ENCODE results near the gene CFAP161.

GRCh38 chr15:81197688-81198281, 63.7 kb downstream of the CFAP161 start:
- TF ChIP-seq, protein P1, sequence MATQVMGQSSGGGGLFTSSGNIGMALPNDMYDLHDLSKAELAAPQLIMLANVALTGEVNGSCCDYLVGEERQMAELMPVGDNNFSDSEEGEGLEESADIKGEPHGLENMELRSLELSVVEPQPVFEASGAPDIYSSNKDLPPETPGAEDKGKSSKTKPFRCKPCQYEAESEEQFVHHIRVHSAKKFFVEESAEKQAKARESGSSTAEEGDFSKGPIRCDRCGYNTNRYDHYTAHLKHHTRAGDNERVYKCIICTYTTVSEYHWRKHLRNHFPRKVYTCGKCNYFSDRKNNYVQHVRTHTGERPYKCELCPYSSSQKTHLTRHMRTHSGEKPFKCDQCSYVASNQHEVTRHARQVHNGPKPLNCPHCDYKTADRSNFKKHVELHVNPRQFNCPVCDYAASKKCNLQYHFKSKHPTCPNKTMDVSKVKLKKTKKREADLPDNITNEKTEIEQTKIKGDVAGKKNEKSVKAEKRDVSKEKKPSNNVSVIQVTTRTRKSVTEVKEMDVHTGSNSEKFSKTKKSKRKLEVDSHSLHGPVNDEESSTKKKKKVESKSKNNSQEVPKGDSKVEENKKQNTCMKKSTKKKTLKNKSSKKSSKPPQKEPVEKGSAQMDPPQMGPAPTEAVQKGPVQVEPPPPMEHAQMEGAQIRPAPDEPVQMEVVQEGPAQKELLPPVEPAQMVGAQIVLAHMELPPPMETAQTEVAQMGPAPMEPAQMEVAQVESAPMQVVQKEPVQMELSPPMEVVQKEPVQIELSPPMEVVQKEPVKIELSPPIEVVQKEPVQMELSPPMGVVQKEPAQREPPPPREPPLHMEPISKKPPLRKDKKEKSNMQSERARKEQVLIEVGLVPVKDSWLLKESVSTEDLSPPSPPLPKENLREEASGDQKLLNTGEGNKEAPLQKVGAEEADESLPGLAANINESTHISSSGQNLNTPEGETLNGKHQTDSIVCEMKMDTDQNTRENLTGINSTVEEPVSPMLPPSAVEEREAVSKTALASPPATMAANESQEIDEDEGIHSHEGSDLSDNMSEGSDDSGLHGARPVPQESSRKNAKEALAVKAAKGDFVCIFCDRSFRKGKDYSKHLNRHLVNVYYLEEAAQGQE (IDR thresholded peaks at IDR 0.05; ENCODE audit: borderline replicate concordance in 1 of 2, low read depth in 1 of 2, low read length in 2 of 2): no peak
- TF ChIP-seq, protein P2, sequence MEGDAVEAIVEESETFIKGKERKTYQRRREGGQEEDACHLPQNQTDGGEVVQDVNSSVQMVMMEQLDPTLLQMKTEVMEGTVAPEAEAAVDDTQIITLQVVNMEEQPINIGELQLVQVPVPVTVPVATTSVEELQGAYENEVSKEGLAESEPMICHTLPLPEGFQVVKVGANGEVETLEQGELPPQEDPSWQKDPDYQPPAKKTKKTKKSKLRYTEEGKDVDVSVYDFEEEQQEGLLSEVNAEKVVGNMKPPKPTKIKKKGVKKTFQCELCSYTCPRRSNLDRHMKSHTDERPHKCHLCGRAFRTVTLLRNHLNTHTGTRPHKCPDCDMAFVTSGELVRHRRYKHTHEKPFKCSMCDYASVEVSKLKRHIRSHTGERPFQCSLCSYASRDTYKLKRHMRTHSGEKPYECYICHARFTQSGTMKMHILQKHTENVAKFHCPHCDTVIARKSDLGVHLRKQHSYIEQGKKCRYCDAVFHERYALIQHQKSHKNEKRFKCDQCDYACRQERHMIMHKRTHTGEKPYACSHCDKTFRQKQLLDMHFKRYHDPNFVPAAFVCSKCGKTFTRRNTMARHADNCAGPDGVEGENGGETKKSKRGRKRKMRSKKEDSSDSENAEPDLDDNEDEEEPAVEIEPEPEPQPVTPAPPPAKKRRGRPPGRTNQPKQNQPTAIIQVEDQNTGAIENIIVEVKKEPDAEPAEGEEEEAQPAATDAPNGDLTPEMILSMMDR (CRISPR knock-in tag; IDR thresholded peaks at IDR 0.05): no peak
- TF ChIP-seq SP1 (IDR thresholded peaks at IDR 0.05) (no peak), SP1 (CRISPR knock-in tag; IDR thresholded peaks at IDR 0.05) (no peak), MAFF (IDR thresholded peaks at IDR 0.05; ENCODE audit: low read depth, low read length) (no peak), RAD21 (CRISPR knock-in tag; IDR thresholded peaks at IDR 0.05) (no peak), ETV6 (CRISPR knock-in tag; conservative IDR thresholded peaks at IDR 0.05) (no peak), ZSCAN20 (CRISPR knock-in tag; IDR thresholded peaks at IDR 0.05; ENCODE audit: borderline replicate concordance) (no peak), ZNF790 (CRISPR knock-in tag; IDR thresholded peaks at IDR 0.05; ENCODE audit: borderline replicate concordance) (no peak), IKZF1 (IDR thresholded peaks at IDR 0.05) (no peak), POGK (CRISPR knock-in tag; conservative IDR thresholded peaks at IDR 0.05) (no peak), FOXK2 (IDR thresholded peaks at IDR 0.05) (no peak)
- TF ChIP-seq, protein P3, sequence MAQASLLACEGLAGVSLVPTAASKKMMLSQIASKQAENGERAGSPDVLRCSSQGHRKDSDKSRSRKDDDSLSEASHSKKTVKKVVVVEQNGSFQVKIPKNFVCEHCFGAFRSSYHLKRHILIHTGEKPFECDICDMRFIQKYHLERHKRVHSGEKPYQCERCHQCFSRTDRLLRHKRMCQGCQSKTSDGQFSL (CRISPR knock-in tag; IDR thresholded peaks at IDR 0.05): no peak
- TF ChIP-seq, protein P4, sequence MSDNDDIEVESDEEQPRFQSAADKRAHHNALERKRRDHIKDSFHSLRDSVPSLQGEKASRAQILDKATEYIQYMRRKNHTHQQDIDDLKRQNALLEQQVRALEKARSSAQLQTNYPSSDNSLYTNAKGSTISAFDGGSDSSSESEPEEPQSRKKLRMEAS (IDR thresholded peaks at IDR 0.05): no peak

Data from HepG2 (cell line).